NCI-H1092 treated with DMSO at 0.1 percent for 48 hours (cell line): ENCODE data around the gene TXNDC9.
"Not testable (repeated sequence)": the region's sequence is repeated elsewhere in the genome, so short reads cannot be mapped to it uniquely, and the experiment has no call there.

Experiments used
- DNase-seq: peaks from one replicate; lab custom pipeline; 2025; lab: John Stamatoyannopoulos, UW

Gene TXNDC9

GRCh38 chr2:99335911-99336803 lies at the start of gene TXNDC9:
TSS of gene TXNDC9 (minus strand) at chr2:99336333. CDS start at chr2:99333210, 3,123 bp downstream.
- peak; percentile 98 for DNase-seq

GRCh38 chr2:99382143-99382542 lies 46.0 kb upstream of the TXNDC9 start:
- no peak for DNase-seq

GRCh38 chr2:99380376-99381010 lies 44.4 kb upstream of the TXNDC9 start:
- no peak for DNase-seq

- DNase-seq: no peak
Observed at GRCh38 chr2:99377879-99378278, 41.7 kb upstream of the TXNDC9 start.

- no peak for DNase-seq
Observed at GRCh38 chr2:99376254-99376864, 40.2 kb upstream of the TXNDC9 start.

- DNase-seq: no peak
Observed at GRCh38 chr2:99374747-99375146, 38.6 kb upstream of the TXNDC9 start.

- DNase-seq: no peak
Observed at GRCh38 chr2:99373144-99373543, 37.0 kb upstream of the TXNDC9 start.

GRCh38 chr2:99368854-99369253 lies 32.7 kb upstream of the TXNDC9 start:
- not testable (repeated sequence) for DNase-seq

- DNase-seq: no peak
Observed at GRCh38 chr2:99365661-99366060, 29.5 kb upstream of the TXNDC9 start.

GRCh38 chr2:99356853-99357252 lies 20.7 kb upstream of the TXNDC9 start:
- DNase-seq: no peak

GRCh38 chr2:99354825-99355224 lies 18.7 kb upstream of the TXNDC9 start:
- not testable (repeated sequence) for DNase-seq

GRCh38 chr2:99354070-99354469 lies 17.9 kb upstream of the TXNDC9 start:
- DNase-seq: no peak

- no peak for DNase-seq
Observed at GRCh38 chr2:99350194-99350593, 14.1 kb upstream of the TXNDC9 start.

GRCh38 chr2:99348173-99348572 lies 12.0 kb upstream of the TXNDC9 start:
- DNase-seq: no peak

- DNase-seq: no peak
Observed at GRCh38 chr2:99346218-99346617, 10.1 kb upstream of the TXNDC9 start.

GRCh38 chr2:99345446-99345845 lies 9.3 kb upstream of the TXNDC9 start:
- not testable (repeated sequence) for DNase-seq

- DNase-seq: no peak
Observed at GRCh38 chr2:99342536-99342935, 6.4 kb upstream of the TXNDC9 start.

- no peak for DNase-seq
Observed at GRCh38 chr2:99340669-99341236, 4.6 kb upstream of the TXNDC9 start.

- DNase-seq: no peak
Observed at GRCh38 chr2:99338029-99338585, 2.0 kb upstream of the TXNDC9 start.

GRCh38 chr2:99337113-99338028 lies 1.2 kb upstream of the TXNDC9 start, which contains the start of gene EIF5B:
TSS of gene EIF5B (plus strand) at chr2:99337389. CDS start at chr2:99337555, 166 bp downstream.
- peak; percentile 81 for DNase-seq

- no peak for DNase-seq
Observed at GRCh38 chr2:99336804-99337112, 625 bp upstream of the TXNDC9 start.
